ENCODE results near the gene HTRA3. TPM values are rescaled to one million over a fixed set of nuclear protein-coding genes. Genes with fewer than 3 reads are reported as not detected.

HTRA3 gene
- total and polyA plus RNA-seq, 2 of the 4 experiments (the other 2 are of a cell fraction): 1.3 to 9.5 TPM

GRCh38 chr4:8244001-8244757 is 25.4 kb upstream of the HTRA3 start:
- no peak overlapping the region for H3K23ac ChIP-seq (ENCODE audit: low read depth, low read length)
- H4K91ac ChIP-seq (ENCODE audit: insufficient read depth, low read depth, low read length): no peak overlapping the region
- CTCF ChIA-PET: interaction anchor here (2.5 kb wide), 1 partner anchor 158 kb away, joined by 18 read pairs; no protein-coding TSS in a partner anchor
- no peak overlapping the region for H3K27ac ChIP-seq (ENCODE audit: insufficient read depth, low read length)
- H3K9ac ChIP-seq (ENCODE audit: low read depth, low read length): no peak overlapping the region
- no peak overlapping the region for H3K18ac ChIP-seq (ENCODE audit: low read depth, low read length)
- no peak overlapping the region for H2BK15ac ChIP-seq (ENCODE audit: low read depth, low read length)
- no peak for ATAC-seq (ENCODE audit: low read depth)
- POLR2A ChIA-PET (ENCODE audit: unreplicated experiment): no interaction called here
- intact Hi-C loops (cut with micrococcal nuclease): no loop called here
- no peak overlapping the region for H2BK120ac ChIP-seq (ENCODE audit: low read depth, low read length)
- H4K8ac ChIP-seq (ENCODE audit: low read depth in 2 of 2, low read length in 2 of 2): no peak overlapping the region
- H3K79me1 ChIP-seq (ENCODE audit: low read depth in 1 of 2, low read length in 2 of 2): no peaks in the 10 kb centered on the region
- no peaks in the 10 kb centered on the region; the same call in 1 of the 2 replicates for H3K27me3 ChIP-seq (ENCODE audit: control insufficient read depth, insufficient read depth, low read length)
- H2AK9ac ChIP-seq (replicated peaks; ENCODE audit: low read depth, low read length, poor library complexity): no peak overlapping the region
- dilution Hi-C loops (cut with HindIII; ENCODE audit: low sequenced_read_pairs, unreplicated experiment): no loop called here
- H2AK5ac ChIP-seq (ENCODE audit: low read depth, low read length): no peak overlapping the region
- no peak overlapping the region for H3K4ac ChIP-seq (ENCODE audit: low read depth, low read length)
- H3K4me2 ChIP-seq (ENCODE audit: low read depth, low read length): no peak overlapping the region
- no peaks in the 10 kb centered on the region for H3K9me1 ChIP-seq (ENCODE audit: insufficient read depth, low read length)
- DNase-seq: no peak
- H4K20me1 ChIP-seq (ENCODE audit: insufficient read depth, low read length): no peaks in the 10 kb centered on the region; the same call in 1 of the 2 replicates
- H3K4me3 ChIP-seq (ENCODE audit: insufficient read depth, low read depth, low read length): no peak overlapping the region
- no peak overlapping the region for H3K56ac ChIP-seq (ENCODE audit: extremely low read depth, insufficient read depth, low read length)
- BruUV-seq (replicated peaks): no TSS peak
- in situ Hi-C loops (cut with MboI; ENCODE audit: low sequenced_read_pairs): loop anchor here (5.0 kb wide), 1 partner anchor 158 kb away; no protein-coding TSS in a partner anchor
- WGBS, 2 experiments (ENCODE audit: extremely low coverage in 2 of 2, insufficient read length in 1 of 2): 100% methylated on average over 2 of the region's 18 CpGs; no CpG with 5 or more reads in 1 of the 2 experiments
- peaks cover 9% of the 10 kb centered on the region for H3K4me1 ChIP-seq (ENCODE audit: control insufficient read depth, insufficient read depth, low read length)
- H2AFZ ChIP-seq (replicated peaks; ENCODE audit: low read length, poor library complexity): no peak overlapping the region
- H3K14ac ChIP-seq (replicated peaks; ENCODE audit: low read depth, low read length): no peak overlapping the region
- no peak overlapping the region for H4K5ac ChIP-seq (ENCODE audit: low read depth, low read length)
- no peaks in the 10 kb centered on the region for H3K36me3 ChIP-seq (ENCODE audit: control insufficient read depth, insufficient read depth, low read length)
- H2BK5ac ChIP-seq (ENCODE audit: low read depth, low read length, poor library complexity, severe bottlenecking): no peak overlapping the region
- H3K9me3 ChIP-seq (ENCODE audit: control insufficient read depth, insufficient read depth, low read length): no peaks in the 10 kb centered on the region; the same call in 1 of the 2 replicates
- no peak overlapping the region for H2BK20ac ChIP-seq (ENCODE audit: low read depth, low read length)
- no peak for TF ChIP-seq RFX5 (IDR thresholded peaks at IDR 0.05; ENCODE audit: low read depth, low read length)
- TF ChIP-seq SMC3 (IDR thresholded peaks at IDR 0.05; ENCODE audit: low read depth, low read length): no peak
- TF ChIP-seq, protein P1, sequence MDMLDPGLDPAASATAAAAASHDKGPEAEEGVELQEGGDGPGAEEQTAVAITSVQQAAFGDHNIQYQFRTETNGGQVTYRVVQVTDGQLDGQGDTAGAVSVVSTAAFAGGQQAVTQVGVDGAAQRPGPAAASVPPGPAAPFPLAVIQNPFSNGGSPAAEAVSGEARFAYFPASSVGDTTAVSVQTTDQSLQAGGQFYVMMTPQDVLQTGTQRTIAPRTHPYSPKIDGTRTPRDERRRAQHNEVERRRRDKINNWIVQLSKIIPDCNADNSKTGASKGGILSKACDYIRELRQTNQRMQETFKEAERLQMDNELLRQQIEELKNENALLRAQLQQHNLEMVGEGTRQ (IDR thresholded peaks at IDR 0.05; ENCODE audit: low read depth, low read length): no peak
- no peak for TF ChIP-seq BHLHE40 (IDR thresholded peaks at IDR 0.05; ENCODE audit: low read depth, low read length)
- no peak for TF ChIP-seq ELK1 (IDR thresholded peaks at IDR 0.05; ENCODE audit: borderline replicate concordance, low read depth, low read length)
- TF ChIP-seq MAFK (IDR thresholded peaks at IDR 0.05; ENCODE audit: low read depth, low read length): no peak
- TF ChIP-seq CHD1 (IDR thresholded peaks at IDR 0.05; ENCODE audit: low read depth, low read length): no peak
- no peak for TF ChIP-seq POLR2A (IDR thresholded peaks at IDR 0.05; ENCODE audit: low read depth, low read length)
- no peak for TF ChIP-seq CEBPB (IDR thresholded peaks at IDR 0.05; ENCODE audit: low read depth, low read length)
- no peak for TF ChIP-seq RCOR1 (IDR thresholded peaks at IDR 0.05; ENCODE audit: insufficient replicate concordance, low read length)
- TF ChIP-seq MXI1 (IDR thresholded peaks at IDR 0.05; ENCODE audit: borderline replicate concordance, low read depth, low read length): no peak
- no peak for TF ChIP-seq RAD21 (IDR thresholded peaks at IDR 0.05; ENCODE audit: low read length)
- no peak for TF ChIP-seq CTCF (conservative IDR thresholded peaks at IDR 0.05; ENCODE audit: low read depth, low read length)
- TF ChIP-seq FOS (IDR thresholded peaks at IDR 0.05; ENCODE audit: low read depth, low read length): no peak
- TF ChIP-seq NFE2L2 (IDR thresholded peaks at IDR 0.05; ENCODE audit: low read depth, low read length): no peak

All from IMR-90 (cell line).